Stimulated activated CD4-positive, alpha-beta T cell treated with anti-CD3 and anti-CD28 coated beads, TNF-alpha, amount 100 ng/mL, for 1 hour (primary cell): Measurements from ENCODE around the gene SHISA5.

ENCODE experiments used
- DNase-seq, 3 donors: peaks; one replicate each; pipeline ENCODE4 v3.0.0-alpha.2; 2020; ENCODE audit warnings: low read depth in 3 of 3, low spot score in 1 of 3

The SHISA5 gene

DNA sequence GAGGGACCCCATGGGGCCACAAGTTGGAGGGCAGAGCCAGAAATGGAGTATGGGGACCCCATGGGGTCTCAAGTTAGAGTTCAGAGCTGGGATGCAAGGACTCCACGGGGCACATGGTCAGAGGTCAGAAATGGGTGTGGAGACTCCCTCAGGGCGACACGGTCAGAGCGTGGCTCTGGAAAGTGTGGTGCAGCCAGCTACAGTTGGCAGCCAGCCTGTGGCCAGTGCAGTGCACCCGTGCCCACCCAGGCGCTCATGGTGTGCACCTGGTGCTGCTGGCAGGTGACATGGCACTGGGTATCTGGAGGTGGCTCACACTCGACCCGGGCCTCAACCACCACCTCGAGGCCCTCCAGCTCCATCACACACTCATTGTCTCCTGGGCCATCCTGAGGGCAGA, 85.3 kb downstream of the SHISA5 start:
- no peak for DNase-seq

DNA sequence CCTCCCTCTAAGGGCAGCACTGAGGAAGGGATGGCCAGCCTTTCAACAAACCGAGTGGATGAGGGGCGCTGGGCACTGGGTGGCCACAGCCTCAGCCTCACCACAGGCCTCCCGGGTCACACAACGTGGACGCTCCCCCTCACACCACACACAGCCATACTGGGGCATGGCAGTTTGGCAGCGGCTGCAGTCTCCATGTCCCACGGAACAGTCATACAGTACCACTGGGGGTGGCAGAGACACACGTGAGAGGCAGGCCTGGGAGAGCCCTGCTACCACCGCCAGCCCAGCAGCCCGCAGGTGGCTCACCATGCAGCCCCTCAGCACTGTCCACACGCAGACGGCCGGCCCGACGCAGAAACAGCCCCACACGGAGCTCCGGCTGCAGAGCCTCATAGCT, 85.8 kb downstream of the SHISA5 start:
- DNase-seq, result no peak
